ENCODE results near the gene TCEANC2. TPM values are rescaled to one million over a fixed set of nuclear protein-coding genes. Genes with fewer than 3 reads are reported as not detected.
"Not testable (repeated sequence)": the region's sequence is repeated elsewhere in the genome, so short reads cannot be mapped to it uniquely, and the experiment has no call there.

Gene TCEANC2
- total RNA-seq, 1 donor from 2014 or later, result 6.7 TPM

GRCh38 chr1:54037476-54037875 is 15.9 kb upstream of the TCEANC2 start:
- H3K9me3 Mint-ChIP-seq (ENCODE audit: low read depth), result no peaks in the 10 kb centered on the region
- H3K27me3 Mint-ChIP-seq, result no peaks in the 10 kb centered on the region
- H3K4me3 Mint-ChIP-seq (ENCODE audit: low read depth), result no peak overlapping the region
- H3K36me3 Mint-ChIP-seq (ENCODE audit: insufficient read depth), result peaks cover 22% of the 10 kb centered on the region
- no peak for DNase-seq (ENCODE audit: low spot score, unreplicated experiment)
- no peaks in the 10 kb centered on the region for H3K4me1 Mint-ChIP-seq (ENCODE audit: low read depth)
- no peak overlapping the region for H3K27ac Mint-ChIP-seq
- TF ChIP-seq CTCF (IDR thresholded peaks at IDR 0.05; ENCODE audit: unreplicated experiment), result no peak

DNA sequence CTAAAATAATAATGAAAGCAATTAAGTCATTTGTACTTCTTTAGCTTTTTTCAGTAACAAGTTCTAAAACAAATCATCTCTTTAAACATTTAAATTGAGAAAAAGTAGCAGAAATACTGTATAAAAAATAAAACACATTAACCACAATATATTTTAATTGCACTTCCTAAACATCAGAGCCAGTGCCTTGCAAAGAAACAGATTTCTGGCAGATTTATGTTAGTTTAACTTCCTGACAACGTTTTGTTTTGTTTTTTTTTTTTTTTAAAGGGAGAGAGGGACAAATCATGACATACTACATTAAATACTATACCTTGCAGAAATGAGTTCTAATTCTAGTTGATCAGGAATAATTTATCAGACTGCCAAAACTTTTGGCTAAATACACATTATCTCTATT is 11.6 kb upstream of the TCEANC2 start:
- no peak for DNase-seq (ENCODE audit: low spot score, unreplicated experiment)
- no peak overlapping the region for H3K4me3 Mint-ChIP-seq (ENCODE audit: low read depth)
- TF ChIP-seq CTCF (IDR thresholded peaks at IDR 0.05; ENCODE audit: unreplicated experiment), result no peak
- H3K36me3 Mint-ChIP-seq (ENCODE audit: insufficient read depth), result peaks cover 19% of the 10 kb centered on the region
- H3K27me3 Mint-ChIP-seq, result no peaks in the 10 kb centered on the region
- H3K27ac Mint-ChIP-seq, result no peak overlapping the region
- no peaks in the 10 kb centered on the region for H3K9me3 Mint-ChIP-seq (ENCODE audit: low read depth)
- H3K4me1 Mint-ChIP-seq (ENCODE audit: low read depth), result peaks cover 4% of the 10 kb centered on the region

GRCh38 chr1:54045496-54045895 is 7.9 kb upstream of the TCEANC2 start:
- DNase-seq (ENCODE audit: low spot score, unreplicated experiment), result no peak
- H3K27ac Mint-ChIP-seq, result no peak overlapping the region
- H3K27me3 Mint-ChIP-seq, result no peaks in the 10 kb centered on the region
- no peaks in the 10 kb centered on the region for H3K9me3 Mint-ChIP-seq (ENCODE audit: low read depth)
- no peak overlapping the region for H3K4me3 Mint-ChIP-seq (ENCODE audit: low read depth)
- H3K36me3 Mint-ChIP-seq (ENCODE audit: insufficient read depth), result peaks cover 13% of the 10 kb centered on the region
- H3K4me1 Mint-ChIP-seq (ENCODE audit: low read depth), result peaks cover 7% of the 10 kb centered on the region
- TF ChIP-seq CTCF (IDR thresholded peaks at IDR 0.05; ENCODE audit: unreplicated experiment), result no peak

- DNase-seq (ENCODE audit: low spot score, unreplicated experiment), result no peak
- TF ChIP-seq CTCF (IDR thresholded peaks at IDR 0.05; ENCODE audit: unreplicated experiment), result no peak
- Mint-ChIP-seq H3K9me3 (ENCODE audit: low read depth) (no peaks in the 10 kb centered on the region), H3K4me1 (ENCODE audit: low read depth) (peaks cover 7% of the 10 kb centered on the region), H3K27me3 (no peaks in the 10 kb centered on the region), H3K4me3 (ENCODE audit: low read depth) (no peak overlapping the region), H3K27ac (peak overlapping the region; percentile 47), H3K36me3 (ENCODE audit: insufficient read depth) (peaks cover 9% of the 10 kb centered on the region)
Observed at GRCh38 chr1:54046671-54047383, 6.6 kb upstream of the TCEANC2 start.

DNA sequence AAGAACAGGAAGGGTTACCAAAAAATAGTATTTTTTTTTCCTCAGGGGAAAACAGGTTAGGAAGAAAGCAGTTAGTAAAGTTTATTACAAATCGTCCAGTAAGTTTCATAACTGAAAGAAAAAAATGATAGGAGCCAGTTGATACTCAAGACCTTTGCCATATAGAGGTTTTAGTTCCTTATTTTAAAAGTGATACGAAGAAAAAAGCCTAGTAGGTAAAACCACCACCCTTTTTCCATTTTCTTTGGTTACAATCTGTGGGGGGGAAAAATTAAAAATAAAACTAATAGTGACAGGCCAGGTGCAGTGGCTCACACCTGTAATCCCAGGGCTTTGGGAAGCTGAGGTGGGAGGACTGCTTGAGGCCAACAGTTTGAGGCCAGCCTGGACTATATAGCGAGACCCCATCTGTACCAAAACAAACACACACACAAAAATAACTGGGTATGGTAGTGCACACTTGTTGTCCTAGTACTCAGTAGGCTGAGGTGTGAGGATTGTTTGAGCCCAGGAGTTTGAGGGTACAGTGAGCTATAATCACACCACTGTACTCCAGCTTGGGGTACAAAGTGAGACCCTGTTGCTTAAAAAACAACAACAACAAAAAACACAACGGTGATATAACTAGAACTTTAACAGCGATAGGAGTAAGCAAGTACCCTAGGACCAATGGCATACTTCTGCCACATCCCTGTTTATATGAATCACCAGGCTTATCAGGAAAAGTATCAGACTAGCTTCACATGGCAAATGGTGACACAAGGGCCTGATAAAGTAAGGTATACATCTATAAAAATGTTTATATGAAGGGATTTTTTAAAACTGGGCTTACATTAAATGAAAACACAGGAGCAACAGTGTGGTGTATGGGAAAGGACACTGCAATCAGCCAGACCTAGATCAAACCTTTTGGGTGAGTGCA is 5.8 kb upstream of the TCEANC2 start:
- TF ChIP-seq CTCF (IDR thresholded peaks at IDR 0.05; ENCODE audit: unreplicated experiment), result no peak
- Mint-ChIP-seq H3K27me3 (no peaks in the 10 kb centered on the region), H3K9me3 (ENCODE audit: low read depth) (no peaks in the 10 kb centered on the region), H3K4me3 (ENCODE audit: low read depth) (no peak overlapping the region), H3K27ac (peak overlapping the region; percentile 47), H3K4me1 (ENCODE audit: low read depth) (peaks cover 7% of the 10 kb centered on the region), H3K36me3 (ENCODE audit: insufficient read depth) (peaks cover 7% of the 10 kb centered on the region)
- DNase-seq (ENCODE audit: low spot score, unreplicated experiment), result no peak

GRCh38 chr1:54050435-54050834 is 3.0 kb upstream of the TCEANC2 start:
- H3K4me3 Mint-ChIP-seq (ENCODE audit: low read depth); DNase-seq (ENCODE audit: low spot score, unreplicated experiment); H3K27ac Mint-ChIP-seq; H3K36me3 Mint-ChIP-seq (ENCODE audit: insufficient read depth); H3K27me3 Mint-ChIP-seq; H3K9me3 Mint-ChIP-seq (ENCODE audit: low read depth): not testable (repeated sequence)
- peaks cover 12% of the 10 kb centered on the region for H3K4me1 Mint-ChIP-seq (ENCODE audit: low read depth)
